AG04449 (cell line): Measurements from ENCODE around the gene CTSW.

Experiments
- CTCF ChIA-PET: fragments of 350-600 bp; formaldehyde crosslinking; extraction: SDS; loops from one replicate; lab custom pipeline; 2021; ENCODE audit warnings: antibody characterized with exemption; lab: Yijun Ruan, JAX
- POLR2A ChIA-PET: fragments of 400-600, 350-600 bp; formaldehyde crosslinking; extraction: SDS; loops from one replicate; lab custom pipeline; 2020; ENCODE audit warnings: antibody characterized with exemption, inconsistent platforms; lab: Yijun Ruan, JAX
- DNase-seq: peaks from one replicate; pipeline ENCODE4 v3.0.0-alpha.2; 2010; ENCODE audit warnings: low read depth, low spot score
- H3K4me3 ChIP-seq: 2 replicates; pipeline ENCODE4 v1.5.1; 2011; ENCODE audit warnings: low read depth, mild to moderate bottlenecking, control low read depth, low read length
- TF ChIP-seq, protein P1 (sequence below): IDR thresholded peaks from one replicate; pipeline ENCODE4 v1.5.1; 2011; ENCODE audit warnings: mild to moderate bottlenecking, moderate library complexity, low read length, control low read depth, inconsistent platforms; ENCODE audit not compliant: insufficient read depth; ENCODE audit errors: missing control alignments

Gene CTSW

DNA sequence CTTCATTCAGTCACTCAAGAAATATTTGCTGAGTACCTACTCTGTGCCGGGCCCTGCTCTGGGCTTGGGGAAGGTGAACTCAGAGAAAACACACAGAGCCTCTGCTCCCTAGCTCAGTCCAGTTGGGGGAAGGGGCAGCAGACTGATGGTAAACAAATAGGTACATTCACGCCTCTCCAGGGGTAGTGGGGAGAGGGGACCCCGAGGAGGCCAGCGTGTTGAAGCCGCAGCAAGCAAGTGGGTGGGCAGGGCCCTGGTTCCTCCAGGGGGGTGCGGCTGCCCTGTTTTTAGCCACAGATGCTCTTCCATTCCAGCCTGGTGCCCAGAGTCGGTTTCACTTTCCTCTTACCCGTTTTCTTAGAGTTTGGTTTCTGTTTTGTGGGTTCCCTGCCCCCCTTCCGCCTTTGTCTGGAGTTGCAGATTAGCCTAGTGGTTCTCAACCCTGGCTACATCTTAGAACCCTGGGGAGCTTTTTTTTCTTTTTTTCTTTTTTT lies 48.3 kb downstream of the CTSW start:
- POLR2A ChIA-PET: interaction anchor here (0.9 kb wide), 1 partner anchor 39 kb away, joined by 3 read pairs; the partner anchor contains the start of gene FIBP
- DNase-seq: no peak
- CTCF ChIA-PET: interaction anchor here (0.9 kb wide), 1 partner anchor 39 kb away, joined by 3 read pairs; no protein-coding TSS in a partner anchor
- no peak overlapping the region for H3K4me3 ChIP-seq
- TF ChIP-seq, protein P1, sequence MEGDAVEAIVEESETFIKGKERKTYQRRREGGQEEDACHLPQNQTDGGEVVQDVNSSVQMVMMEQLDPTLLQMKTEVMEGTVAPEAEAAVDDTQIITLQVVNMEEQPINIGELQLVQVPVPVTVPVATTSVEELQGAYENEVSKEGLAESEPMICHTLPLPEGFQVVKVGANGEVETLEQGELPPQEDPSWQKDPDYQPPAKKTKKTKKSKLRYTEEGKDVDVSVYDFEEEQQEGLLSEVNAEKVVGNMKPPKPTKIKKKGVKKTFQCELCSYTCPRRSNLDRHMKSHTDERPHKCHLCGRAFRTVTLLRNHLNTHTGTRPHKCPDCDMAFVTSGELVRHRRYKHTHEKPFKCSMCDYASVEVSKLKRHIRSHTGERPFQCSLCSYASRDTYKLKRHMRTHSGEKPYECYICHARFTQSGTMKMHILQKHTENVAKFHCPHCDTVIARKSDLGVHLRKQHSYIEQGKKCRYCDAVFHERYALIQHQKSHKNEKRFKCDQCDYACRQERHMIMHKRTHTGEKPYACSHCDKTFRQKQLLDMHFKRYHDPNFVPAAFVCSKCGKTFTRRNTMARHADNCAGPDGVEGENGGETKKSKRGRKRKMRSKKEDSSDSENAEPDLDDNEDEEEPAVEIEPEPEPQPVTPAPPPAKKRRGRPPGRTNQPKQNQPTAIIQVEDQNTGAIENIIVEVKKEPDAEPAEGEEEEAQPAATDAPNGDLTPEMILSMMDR: no peak

DNA sequence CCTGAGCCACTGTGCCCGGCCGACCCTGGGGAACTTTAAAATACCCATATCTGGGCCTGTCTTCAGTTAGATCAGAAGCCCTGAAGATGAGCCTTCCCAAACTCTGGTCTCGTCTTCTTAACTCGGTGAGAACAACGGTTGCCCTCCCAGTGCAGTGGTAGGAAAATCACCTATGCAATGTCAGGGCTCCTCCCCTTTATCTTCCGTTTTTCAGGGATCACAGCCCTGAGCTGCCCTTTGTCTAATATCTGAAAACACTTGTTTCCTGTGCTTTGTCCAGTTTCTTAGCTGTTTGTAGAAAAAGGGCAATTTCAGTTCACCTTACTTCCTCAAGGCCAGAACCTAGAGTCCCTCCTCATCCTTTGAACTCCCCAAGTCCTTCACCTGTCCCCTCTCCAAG lies 49.0 kb downstream of the CTSW start:
- CTCF ChIA-PET: no interaction called here
- TF ChIP-seq, protein P1: no peak
- no peak overlapping the region for H3K4me3 ChIP-seq
- DNase-seq: no peak
- POLR2A ChIA-PET: no interaction called here

DNA sequence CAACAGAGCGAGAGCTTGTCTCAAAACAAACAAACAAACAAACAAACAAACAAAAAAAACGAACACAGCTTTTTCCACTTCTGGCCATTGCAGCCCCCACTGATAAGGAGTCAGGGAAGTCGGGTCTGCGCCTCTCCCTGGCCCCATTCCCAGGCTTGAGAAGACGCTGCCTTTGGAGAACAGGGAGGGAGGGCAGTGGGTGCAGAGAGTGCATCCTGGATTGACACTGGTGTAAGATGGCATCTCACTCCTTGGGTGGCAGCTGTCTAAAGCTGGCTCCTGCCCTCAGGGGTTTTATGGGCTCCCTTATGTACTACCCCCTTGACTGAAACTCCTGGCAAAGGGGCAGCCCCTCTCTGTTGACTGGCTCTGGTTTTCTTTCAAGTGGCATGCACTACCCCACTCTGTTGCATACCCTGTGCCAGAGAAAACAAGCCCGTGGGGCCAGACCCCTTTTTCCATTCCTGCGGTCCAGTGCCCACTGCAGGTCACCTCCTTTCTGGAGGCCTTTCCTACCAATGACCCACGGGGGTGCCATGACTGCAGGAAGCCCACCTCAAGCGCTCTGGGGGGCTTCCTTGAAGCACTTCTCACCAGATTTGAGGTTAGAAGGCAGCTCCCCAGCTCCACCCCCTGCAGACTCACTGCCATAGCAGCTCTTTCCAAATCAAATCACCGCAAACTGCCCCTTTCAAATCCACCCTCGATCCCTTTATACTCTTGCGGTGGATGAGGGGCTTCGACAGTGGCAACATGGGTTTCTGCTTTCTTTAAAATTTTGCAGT lies 52.3 kb downstream of the CTSW start:
- TF ChIP-seq, protein P1: no peak
- no peak overlapping the region for H3K4me3 ChIP-seq
- ChIA-PET POLR2A (no interaction called here), CTCF (interaction anchor here (0.7 to 2.5 kb wide), 5 partner anchors 9 to 46 kb away, joined by 3 to 17 read pairs (median 4); partner anchors contain the start of gene CCDC85B)
- no peak for DNase-seq

DNA sequence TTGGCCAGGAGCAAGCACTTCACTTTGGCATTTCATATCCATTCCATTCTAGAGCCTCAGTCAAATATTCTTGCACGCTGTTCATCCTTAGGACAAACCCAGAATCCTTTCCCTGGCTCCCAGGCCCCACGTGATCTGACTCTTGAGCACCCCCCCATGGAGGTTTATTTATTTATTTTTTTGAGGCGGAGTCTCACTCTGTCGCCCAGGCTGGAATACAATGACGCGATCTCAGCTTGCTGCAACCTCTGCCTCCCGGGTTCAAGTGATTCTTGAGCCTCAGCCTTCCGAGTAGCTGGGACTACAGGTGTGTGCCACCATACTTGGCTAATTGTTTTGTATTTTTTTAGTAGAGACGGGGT lies 52.9 kb downstream of the CTSW start:
- ChIA-PET CTCF (interaction anchor here (0.7 to 2.5 kb wide), 9 partner anchors 10 to 90 kb away, joined by 3 to 17 read pairs (median 3); partner anchors contain the start of gene CCDC85B), POLR2A (no interaction called here)
- TF ChIP-seq, protein P1: no peak
- no peak for DNase-seq
- no peak overlapping the region for H3K4me3 ChIP-seq
